Tongue (tissue), 2 donors: ENCODE measurements around the gene BUB1B. TPM values are rescaled to one million over a fixed set of nuclear protein-coding genes. Genes with fewer than 3 reads are reported as not detected.

ENCODE experiments used
- DNase-seq: peaks from one replicate; pipeline ENCODE4 v3.0.0-alpha.2; 2015
- total RNA-seq: library from RNA; depleted of rRNA; stranded (reverse); fragments of >200 nt; gene quantifications from one replicate; pipeline ENCODE4 v1.2.3, GENCODE V29; 2014

BUB1B gene
- total RNA-seq, 1 donor from 2014 or later: 26.4 TPM

GRCh38 chr15:40241269-40242212 lies 80.7 kb downstream of the BUB1B start:
- DNase-seq: no peak

- DNase-seq: no peak
These were observed 81.3 kb downstream of the BUB1B start for GRCh38 chr15:40242213-40242599.

- no peak for DNase-seq
These were observed 81.7 kb downstream of the BUB1B start for GRCh38 chr15:40242601-40243000.

- DNase-seq: no peak
These were observed 82.4 kb downstream of the BUB1B start for GRCh38 chr15:40243126-40243810.

GRCh38 chr15:40244961-40245523 lies 84.2 kb downstream of the BUB1B start:
- DNase-seq: peak; percentile 53

- no peak for DNase-seq
These were observed 85.0 kb downstream of the BUB1B start for GRCh38 chr15:40245666-40246450.

- DNase-seq: no peak
These were observed 85.8 kb downstream of the BUB1B start for GRCh38 chr15:40246496-40247280.

- DNase-seq: no peak
These were observed 86.6 kb downstream of the BUB1B start for GRCh38 chr15:40247406-40247971.

GRCh38 chr15:40248006-40248783 lies 87.3 kb downstream of the BUB1B start:
- no peak for DNase-seq

- DNase-seq: no peak
These were observed 88.8 kb downstream of the BUB1B start for GRCh38 chr15:40249477-40250303.

- no peak for DNase-seq
These were observed 89.4 kb downstream of the BUB1B start for GRCh38 chr15:40250304-40250656.

GRCh38 chr15:40250771-40251483 lies 90.1 kb downstream of the BUB1B start:
- no peak for DNase-seq

GRCh38 chr15:40251486-40252140 lies 90.7 kb downstream of the BUB1B start:
- DNase-seq: no peak

GRCh38 chr15:40252141-40252437 lies 91.2 kb downstream of the BUB1B start:
- DNase-seq: no peak

- DNase-seq: peak; percentile 47
These were observed 91.7 kb downstream of the BUB1B start for GRCh38 chr15:40252438-40253166.

GRCh38 chr15:40253167-40253790 lies 92.4 kb downstream of the BUB1B start:
- DNase-seq: no peak

- no peak for DNase-seq
These were observed 93.6 kb downstream of the BUB1B start for GRCh38 chr15:40254452-40254851.
